PFSK-1 (cell line): ENCODE measurements around the gene DNAJA2.

ENCODE experiments used
- POLR2AphosphoS5 ChIP-seq: IDR thresholded peaks from 2 replicates; pipeline ENCODE4 v1.6.1; 2012; ENCODE audit warnings: low read depth, mild to moderate bottlenecking, control low read depth, low read length, moderate library complexity
- SIN3A ChIP-seq: IDR thresholded peaks from 2 replicates; pipeline ENCODE4 v1.6.1; 2012; ENCODE audit warnings: mild to moderate bottlenecking, low read length, moderate library complexity, borderline replicate concordance; ENCODE audit not compliant: insufficient read depth
- TAF1 ChIP-seq: IDR thresholded peaks from 2 replicates; pipeline ENCODE4 v1.6.1; 2012; ENCODE audit warnings: low read length, control low read depth, borderline replicate concordance; ENCODE audit not compliant: insufficient read depth
- TF ChIP-seq, protein P1 (sequence below), 2 experiments: IDR thresholded peaks; 2 replicates each; pipeline versions ENCODE4 v1.6.1 to v1.8.0; 2011 to 2012; ENCODE audit warnings: low read depth in 2 of 2, low read length in 2 of 2, control low read depth in 1 of 2, inconsistent platforms in 1 of 2, mild to moderate bottlenecking in 1 of 2, moderate library complexity in 1 of 2; ENCODE audit not compliant: insufficient read depth in 1 of 2

DNA sequence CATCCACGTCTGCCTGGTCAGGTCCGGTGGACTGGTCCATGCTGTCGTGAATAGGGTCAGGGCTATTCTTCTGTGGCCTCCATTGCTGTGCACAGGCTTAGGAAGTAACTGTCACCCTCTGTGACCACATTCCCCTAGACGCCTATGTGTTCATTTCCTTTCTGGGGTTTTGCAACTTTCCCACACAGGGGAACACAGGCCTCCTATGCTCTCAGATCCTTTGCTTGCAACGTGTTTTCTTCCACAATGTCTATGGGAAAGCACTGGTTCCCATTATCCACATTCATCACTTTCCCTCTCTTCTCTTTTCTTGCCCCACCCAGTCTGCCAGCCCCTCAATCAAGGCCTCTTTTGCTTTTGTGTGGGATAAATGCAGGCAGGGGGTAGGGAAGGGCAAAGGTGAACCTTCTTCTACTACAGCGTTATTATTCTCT, 43.2 kb upstream of the DNAJA2 start:
- TF ChIP-seq POLR2AphosphoS5 (no peak), TAF1 (no peak), SIN3A (no peak)
- TF ChIP-seq, protein P1, sequence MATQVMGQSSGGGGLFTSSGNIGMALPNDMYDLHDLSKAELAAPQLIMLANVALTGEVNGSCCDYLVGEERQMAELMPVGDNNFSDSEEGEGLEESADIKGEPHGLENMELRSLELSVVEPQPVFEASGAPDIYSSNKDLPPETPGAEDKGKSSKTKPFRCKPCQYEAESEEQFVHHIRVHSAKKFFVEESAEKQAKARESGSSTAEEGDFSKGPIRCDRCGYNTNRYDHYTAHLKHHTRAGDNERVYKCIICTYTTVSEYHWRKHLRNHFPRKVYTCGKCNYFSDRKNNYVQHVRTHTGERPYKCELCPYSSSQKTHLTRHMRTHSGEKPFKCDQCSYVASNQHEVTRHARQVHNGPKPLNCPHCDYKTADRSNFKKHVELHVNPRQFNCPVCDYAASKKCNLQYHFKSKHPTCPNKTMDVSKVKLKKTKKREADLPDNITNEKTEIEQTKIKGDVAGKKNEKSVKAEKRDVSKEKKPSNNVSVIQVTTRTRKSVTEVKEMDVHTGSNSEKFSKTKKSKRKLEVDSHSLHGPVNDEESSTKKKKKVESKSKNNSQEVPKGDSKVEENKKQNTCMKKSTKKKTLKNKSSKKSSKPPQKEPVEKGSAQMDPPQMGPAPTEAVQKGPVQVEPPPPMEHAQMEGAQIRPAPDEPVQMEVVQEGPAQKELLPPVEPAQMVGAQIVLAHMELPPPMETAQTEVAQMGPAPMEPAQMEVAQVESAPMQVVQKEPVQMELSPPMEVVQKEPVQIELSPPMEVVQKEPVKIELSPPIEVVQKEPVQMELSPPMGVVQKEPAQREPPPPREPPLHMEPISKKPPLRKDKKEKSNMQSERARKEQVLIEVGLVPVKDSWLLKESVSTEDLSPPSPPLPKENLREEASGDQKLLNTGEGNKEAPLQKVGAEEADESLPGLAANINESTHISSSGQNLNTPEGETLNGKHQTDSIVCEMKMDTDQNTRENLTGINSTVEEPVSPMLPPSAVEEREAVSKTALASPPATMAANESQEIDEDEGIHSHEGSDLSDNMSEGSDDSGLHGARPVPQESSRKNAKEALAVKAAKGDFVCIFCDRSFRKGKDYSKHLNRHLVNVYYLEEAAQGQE (IDR thresholded peaks at IDR 0.05; ENCODE audit: insufficient read depth in 1 of 2, low read depth in 2 of 2, low read length in 2 of 2): no peak
